Thyroid gland (tissue), 4 donors: ENCODE measurements around the gene COL8A2. TPM values are rescaled to one million over a fixed set of nuclear protein-coding genes. Genes with fewer than 3 reads are reported as not detected.
A peak's percentile ranks its signal among the peaks of the same experiment; 100 is the strongest.

Experiments used
- DNase-seq, 2 donors: peaks; one replicate each; pipeline ENCODE4 v3.0.0-alpha.2; 2019
- H3K27ac ChIP-seq, 3 donors: fragments of 200-600 bp; sonication (generic); 1 replicate in 2 of 3; 2 replicates in 1 of 3; pipeline ENCODE4 v1.5.1; 2016 to 2019; ENCODE audit warnings: mild to moderate bottlenecking in 1 of 3, moderate library complexity in 1 of 3
- H3K27me3 ChIP-seq: fragments of 200-600 bp; sonication (generic); one replicate; pipeline ENCODE4 v1.5.1; 2019
- H3K36me3 ChIP-seq, 2 donors: fragments of 200-600 bp; sonication (generic); one replicate each; pipeline ENCODE4 v1.5.1; 2016 to 2019
- H3K4me1 ChIP-seq, 2 donors: fragments of 200-600 bp; sonication (generic); one replicate each; pipeline ENCODE4 v1.5.1; 2017 to 2019
- H3K4me3 ChIP-seq, 3 donors: fragments of 200-600 bp; sonication (generic); replicated peaks in 1 of 3; 1 replicate in 2 of 3; 2 replicates in 1 of 3; pipeline ENCODE4 v1.5.1; 2016; ENCODE audit warnings: mild to moderate bottlenecking in 1 of 3
- H3K9me3 ChIP-seq: fragments of 200-600 bp; sonication (generic); one replicate; pipeline ENCODE4 v1.5.1; 2017
- POLR2A ChIP-seq, 2 donors: fragments of 450-650 bp; IDR thresholded peaks; one replicate each; pipeline ENCODE4 v1.6.1; 2017; ENCODE audit warnings: antibody characterized with exemption in 2 of 2, mild to moderate bottlenecking in 2 of 2, moderate library complexity in 1 of 2
- WGBS, 2 donors: methylation state at CpG; one replicate each; pipeline ENCODE4 v1.1.5; 2017; 5-methylcytosine and 5-hydroxymethylcytosine counted together
- intact Hi-C: fragments of 100-400 bp; cut with DNase I; formaldehyde crosslinking; loops from one replicate; pipeline ENCODE4 v1.15.1; 2023
- total RNA-seq, 4 donors: library from RNA; depleted of rRNA; stranded (reverse); fragments of >200 nt; gene quantifications; one replicate each; pipeline ENCODE4 v1.2.3, GENCODE V29; 2016
- TF ChIP-seq, protein P1 (sequence below), 6 experiments: fragments of 200-600 bp in 3 of 6; fragments of 450-650 bp in 3 of 6; sonication (generic) in 3 of 6; IDR thresholded peaks; one replicate each; pipeline ENCODE4 v1.5.1; 2016 to 2019; ENCODE audit warnings: antibody characterized with exemption in 6 of 6, mild to moderate bottlenecking in 2 of 6, inconsistent platforms in 1 of 6, moderate library complexity in 1 of 6

Gene COL8A2
- total RNA-seq, 4 donors from 2014 or later = 5.7 to 13.7 (median 10.1) TPM

DNA sequence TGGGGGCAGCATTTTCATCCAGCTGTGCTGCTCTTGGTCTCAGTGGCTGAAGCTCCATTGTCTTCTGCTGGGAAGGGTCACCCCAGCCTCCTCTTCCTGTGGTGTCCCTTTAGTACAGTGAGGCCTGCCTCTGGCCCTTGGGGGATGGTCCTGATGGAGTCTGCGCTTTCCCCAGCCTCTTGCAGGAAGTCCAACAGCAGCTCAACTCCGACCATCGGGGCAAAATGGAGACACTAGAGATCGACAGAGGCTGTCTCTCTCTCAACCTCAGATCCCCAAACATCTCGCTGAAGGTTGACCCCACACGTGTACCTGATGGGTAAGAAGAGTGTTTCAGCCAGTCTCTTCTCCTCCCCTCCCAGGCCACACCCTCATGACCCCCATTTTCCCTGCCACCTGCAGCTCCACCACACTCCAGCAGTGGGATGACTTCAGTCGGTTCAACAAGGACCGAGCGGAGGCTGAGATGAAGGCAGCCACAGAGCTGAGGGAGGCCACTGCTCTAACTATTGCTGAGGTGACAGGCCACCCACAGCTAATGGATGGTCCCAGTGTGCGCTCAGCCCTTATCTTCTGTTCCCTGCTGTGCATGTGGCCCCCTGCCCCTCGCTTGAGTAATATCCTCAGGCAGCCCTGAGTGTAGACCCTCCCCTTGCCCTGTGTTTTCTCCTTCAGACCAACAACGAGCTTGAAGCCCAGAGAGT lies 38.3 kb downstream of the COL8A2 start:
- Histone ChIP-seq H3K9me3 (no peaks in the 10 kb centered on the region), H3K4me3 (no peak overlapping the region), H3K4me1 (peaks cover 18 to 35% of the 10 kb centered on the region in 2 donors), H3K27ac (no peak overlapping the region), H3K36me3 (no peaks in the 10 kb centered on the region), H3K27me3 (no peaks in the 10 kb centered on the region)
- intact Hi-C loops = loop anchor here (5.0 kb wide), 1 partner anchor 204 kb away; the partner anchor contains the start of gene AGO1
- TF ChIP-seq POLR2A (IDR thresholded peaks at IDR 0.05) = no peak
- TF ChIP-seq, protein P1, sequence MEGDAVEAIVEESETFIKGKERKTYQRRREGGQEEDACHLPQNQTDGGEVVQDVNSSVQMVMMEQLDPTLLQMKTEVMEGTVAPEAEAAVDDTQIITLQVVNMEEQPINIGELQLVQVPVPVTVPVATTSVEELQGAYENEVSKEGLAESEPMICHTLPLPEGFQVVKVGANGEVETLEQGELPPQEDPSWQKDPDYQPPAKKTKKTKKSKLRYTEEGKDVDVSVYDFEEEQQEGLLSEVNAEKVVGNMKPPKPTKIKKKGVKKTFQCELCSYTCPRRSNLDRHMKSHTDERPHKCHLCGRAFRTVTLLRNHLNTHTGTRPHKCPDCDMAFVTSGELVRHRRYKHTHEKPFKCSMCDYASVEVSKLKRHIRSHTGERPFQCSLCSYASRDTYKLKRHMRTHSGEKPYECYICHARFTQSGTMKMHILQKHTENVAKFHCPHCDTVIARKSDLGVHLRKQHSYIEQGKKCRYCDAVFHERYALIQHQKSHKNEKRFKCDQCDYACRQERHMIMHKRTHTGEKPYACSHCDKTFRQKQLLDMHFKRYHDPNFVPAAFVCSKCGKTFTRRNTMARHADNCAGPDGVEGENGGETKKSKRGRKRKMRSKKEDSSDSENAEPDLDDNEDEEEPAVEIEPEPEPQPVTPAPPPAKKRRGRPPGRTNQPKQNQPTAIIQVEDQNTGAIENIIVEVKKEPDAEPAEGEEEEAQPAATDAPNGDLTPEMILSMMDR (IDR thresholded peaks at IDR 0.05) = no peak
- no peak for DNase-seq
- 84 to 86% methylated on average over 12 of the region's 12 CpGs for WGBS, 2 donors

- TF ChIP-seq, protein P1 (IDR thresholded peaks at IDR 0.05) = no peak
- TF ChIP-seq POLR2A (IDR thresholded peaks at IDR 0.05) = no peak
- H3K27me3 ChIP-seq = no peaks in the 10 kb centered on the region
- no peak for DNase-seq
- H3K4me1 ChIP-seq = peaks cover 18 to 29% of the 10 kb centered on the region in 2 donors
- H3K4me3 ChIP-seq = no peak overlapping the region
- H3K9me3 ChIP-seq = no peaks in the 10 kb centered on the region
- H3K36me3 ChIP-seq = no peaks in the 10 kb centered on the region
- WGBS, 2 donors = 95 to 96% methylated on average over 26 to 29 of the region's 29 CpGs
- H3K27ac ChIP-seq = no peak overlapping the region
- intact Hi-C loops = loop anchor here (5.0 kb wide), 1 partner anchor 204 kb away; the partner anchor contains the start of gene AGO1
Observed at GRCh38 chr1:36085686-36086526, 39.1 kb downstream of the COL8A2 start.

DNA sequence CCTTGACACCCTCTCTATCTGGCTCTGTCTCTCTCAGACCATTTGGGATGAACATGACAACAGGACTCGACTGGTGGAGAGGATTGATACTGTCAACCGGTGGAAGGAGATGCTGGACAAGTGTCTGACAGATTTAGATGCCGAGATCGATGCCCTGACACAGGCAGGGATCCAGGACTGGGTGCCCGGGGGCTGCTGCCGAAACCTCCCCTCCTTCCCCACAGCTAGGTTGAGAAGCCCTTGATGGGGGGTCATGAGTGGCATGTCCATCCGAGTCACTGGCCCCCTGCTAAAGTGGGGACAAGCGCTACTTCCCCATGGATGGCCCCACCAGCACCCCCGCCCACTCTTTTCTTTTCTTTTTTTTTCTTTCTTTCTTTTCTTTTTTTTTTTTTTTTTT lies 39.9 kb downstream of the COL8A2 start:
- no peak overlapping the region for H3K27ac ChIP-seq
- intact Hi-C loops = loop anchor here (5.0 kb wide), 1 partner anchor 203 kb away; the partner anchor contains the start of gene AGO1
- H3K27me3 ChIP-seq = no peaks in the 10 kb centered on the region
- TF ChIP-seq POLR2A (IDR thresholded peaks at IDR 0.05) = no peak
- TF ChIP-seq, protein P1 (IDR thresholded peaks at IDR 0.05) = no peak
- H3K36me3 ChIP-seq = no peaks in the 10 kb centered on the region
- no peak overlapping the region for H3K4me3 ChIP-seq
- 90 to 94% methylated on average over 9 of the region's 9 CpGs for WGBS, 2 donors
- peaks cover 18 to 26% of the 10 kb centered on the region in 2 donors for H3K4me1 ChIP-seq
- no peak for DNase-seq
- H3K9me3 ChIP-seq = no peaks in the 10 kb centered on the region

- WGBS, 2 donors = 36 to 53% methylated on average over 16 to 19 of the region's 19 CpGs
- Histone ChIP-seq H3K27me3 (no peaks in the 10 kb centered on the region), H3K36me3 (no peaks in the 10 kb centered on the region), H3K4me3 (peak overlapping the region; percentile 17 to 61 (median 54)), H3K9me3 (no peaks in the 10 kb centered on the region), H3K4me1 (peaks cover 14 to 21% of the 10 kb centered on the region in 2 donors), H3K27ac (peak overlapping the region; percentile 32 to 53 (median 45))
- TF ChIP-seq, protein P1 (IDR thresholded peaks at IDR 0.05) = no peak
- peak in 1 of 2 donors; percentile 1 for TF ChIP-seq POLR2A (IDR thresholded peaks at IDR 0.05)
- intact Hi-C loops = loop anchor here (5.0 kb wide), 1 partner anchor 202 kb away; the partner anchor contains the start of gene AGO1
- DNase-seq = no peak
Observed at GRCh38 chr1:36084497-36085115, 40.4 kb downstream of the COL8A2 start.
